Ectodermal cell (in vitro differentiated cells): Measurements from ENCODE around the gene SORCS2.

Experiments used
- H3K27ac ChIP-seq: 2 replicates; pipeline ENCODE4 v1.7.0; 2013; ENCODE audit warnings: mild to moderate bottlenecking, low read depth, low read length; ENCODE audit not compliant: insufficient read depth, poor library complexity, severe bottlenecking
- H3K27me3 ChIP-seq: 2 replicates; pipeline ENCODE4 v1.7.0; 2013; ENCODE audit warnings: mild to moderate bottlenecking, low read length; ENCODE audit not compliant: insufficient read depth, control insufficient read depth, poor library complexity, severe bottlenecking
- H3K36me3 ChIP-seq: one replicate; pipeline ENCODE4 v1.7.0; 2013; ENCODE audit warnings: low read length; ENCODE audit not compliant: control insufficient read depth, insufficient read depth
- H3K4me1 ChIP-seq: one replicate; pipeline ENCODE4 v1.7.0; 2013; ENCODE audit warnings: low read length; ENCODE audit not compliant: control insufficient read depth, insufficient read depth
- H3K4me3 ChIP-seq: 2 replicates; pipeline ENCODE4 v1.7.0; 2013; ENCODE audit warnings: low read depth, low read length, control low read depth; ENCODE audit not compliant: insufficient read depth
- H3K9me3 ChIP-seq: 2 replicates; pipeline ENCODE4 v1.7.0; 2013; ENCODE audit warnings: mild to moderate bottlenecking, low read length, moderate library complexity; ENCODE audit not compliant: control insufficient read depth
- WGBS, 2 experiments: methylation state at CpG; one replicate each; pipeline ENCODE4 v1.1.7; 2013; ENCODE audit warnings: missing lambda C conversion rate in 2 of 2; 5-methylcytosine and 5-hydroxymethylcytosine counted together

SORCS2 gene

GRCh38 chr4:7286170-7286569 lies 93.8 kb downstream of the SORCS2 start:
- H3K4me3 ChIP-seq: no peak overlapping the region
- H3K9me3 ChIP-seq: no peaks in the 10 kb centered on the region
- whole genome bisulfite sequencing, 2 experiments: 90 to 93% methylated on average over 14 of the region's 14 CpGs
- H3K4me1 ChIP-seq: no peaks in the 10 kb centered on the region
- no peaks in the 10 kb centered on the region for H3K36me3 ChIP-seq
- H3K27ac ChIP-seq: no peak overlapping the region
- no peaks in the 10 kb centered on the region for H3K27me3 ChIP-seq

GRCh38 chr4:7286798-7287197 lies 94.5 kb downstream of the SORCS2 start:
- 94 to 96% methylated on average over 7 of the region's 7 CpGs for WGBS, 2 experiments
- no peaks in the 10 kb centered on the region for H3K9me3 ChIP-seq
- no peak overlapping the region for H3K27ac ChIP-seq

GRCh38 chr4:7287274-7287917 lies 95.1 kb downstream of the SORCS2 start:
- Histone ChIP-seq H3K36me3 (no peaks in the 10 kb centered on the region), H3K27ac (no peak overlapping the region), H3K9me3 (no peaks in the 10 kb centered on the region), H3K4me1 (no peaks in the 10 kb centered on the region), H3K27me3 (no peaks in the 10 kb centered on the region), H3K4me3 (no peak overlapping the region)
- WGBS, 2 experiments: 88 to 89% methylated on average over 20 of the region's 20 CpGs

More at GRCh38 chr4:7286798-7287197, 94.5 kb downstream of the SORCS2 start:
- H3K36me3 ChIP-seq: no peaks in the 10 kb centered on the region
- H3K27me3 ChIP-seq: no peaks in the 10 kb centered on the region
- H3K4me1 ChIP-seq: no peaks in the 10 kb centered on the region
- H3K4me3 ChIP-seq: no peak overlapping the region

- WGBS, 2 experiments: 77 to 81% methylated on average over 18 of the region's 18 CpGs
- Histone ChIP-seq H3K4me3 (no peak overlapping the region), H3K27ac (no peak overlapping the region), H3K9me3 (no peaks in the 10 kb centered on the region), H3K4me1 (no peaks in the 10 kb centered on the region), H3K27me3 (no peaks in the 10 kb centered on the region), H3K36me3 (no peaks in the 10 kb centered on the region)
Measured at GRCh38 chr4:7287918-7288280, 95.6 kb downstream of the SORCS2 start.

- 85 to 98% methylated on average over 2 of the region's 2 CpGs for WGBS, 2 experiments
- H3K9me3 ChIP-seq: no peaks in the 10 kb centered on the region
Measured at GRCh38 chr4:7288751-7289523, 96.6 kb downstream of the SORCS2 start.

GRCh38 chr4:7289589-7289988 lies 97.3 kb downstream of the SORCS2 start:
- Histone ChIP-seq H3K27ac (no peak overlapping the region), H3K4me3 (no peak overlapping the region), H3K9me3 (no peaks in the 10 kb centered on the region), H3K4me1 (no peaks in the 10 kb centered on the region), H3K27me3 (no peaks in the 10 kb centered on the region), H3K36me3 (no peaks in the 10 kb centered on the region)
- 84 to 87% methylated on average over 15 of the region's 15 CpGs for WGBS, 2 experiments

More at GRCh38 chr4:7288751-7289523, 96.6 kb downstream of the SORCS2 start:
- no peak overlapping the region for H3K4me3 ChIP-seq
- no peaks in the 10 kb centered on the region for H3K36me3 ChIP-seq
- H3K4me1 ChIP-seq: no peaks in the 10 kb centered on the region
- no peak overlapping the region for H3K27ac ChIP-seq
- no peaks in the 10 kb centered on the region for H3K27me3 ChIP-seq

GRCh38 chr4:7291372-7292114 lies 99.2 kb downstream of the SORCS2 start:
- no peak overlapping the region for H3K27ac ChIP-seq
- no peaks in the 10 kb centered on the region for H3K9me3 ChIP-seq
- 93 to 94% methylated on average over 19 of the region's 19 CpGs for WGBS, 2 experiments
- H3K36me3 ChIP-seq: no peaks in the 10 kb centered on the region
- no peaks in the 10 kb centered on the region for H3K27me3 ChIP-seq
- H3K4me3 ChIP-seq: no peak overlapping the region
- no peaks in the 10 kb centered on the region for H3K4me1 ChIP-seq

GRCh38 chr4:7293703-7294102 lies 101.4 kb downstream of the SORCS2 start:
- Histone ChIP-seq H3K4me3 (no peak overlapping the region), H3K36me3 (no peaks in the 10 kb centered on the region), H3K9me3 (no peaks in the 10 kb centered on the region), H3K4me1 (peaks cover 18% of the 10 kb centered on the region), H3K27ac (no peak overlapping the region), H3K27me3 (no peaks in the 10 kb centered on the region)
- WGBS, 2 experiments: 93 to 95% methylated on average over 11 of the region's 11 CpGs

GRCh38 chr4:7294176-7294756 lies 101.9 kb downstream of the SORCS2 start:
- peaks cover 24% of the 10 kb centered on the region for H3K4me1 ChIP-seq
- WGBS, 2 experiments: 82 to 85% methylated on average over 7 of the region's 7 CpGs
- no peaks in the 10 kb centered on the region for H3K9me3 ChIP-seq
- no peak overlapping the region for H3K27ac ChIP-seq
- H3K27me3 ChIP-seq: no peaks in the 10 kb centered on the region
- no peaks in the 10 kb centered on the region for H3K36me3 ChIP-seq
- no peak overlapping the region for H3K4me3 ChIP-seq
